GM21390 (cell line): ENCODE measurements around the gene RAB11FIP2.
"Not testable (repeated sequence)": the region's sequence is repeated elsewhere in the genome, so short reads cannot be mapped to it uniquely, and the experiment has no call there.

Experiments used
- ATAC-seq: cut with Tn5 transposase; IDR thresholded peaks from one replicate; pipeline ENCODE4 v1.9.1; 2021; ENCODE audit not compliant: unreplicated experiment

The RAB11FIP2 gene, protein sequence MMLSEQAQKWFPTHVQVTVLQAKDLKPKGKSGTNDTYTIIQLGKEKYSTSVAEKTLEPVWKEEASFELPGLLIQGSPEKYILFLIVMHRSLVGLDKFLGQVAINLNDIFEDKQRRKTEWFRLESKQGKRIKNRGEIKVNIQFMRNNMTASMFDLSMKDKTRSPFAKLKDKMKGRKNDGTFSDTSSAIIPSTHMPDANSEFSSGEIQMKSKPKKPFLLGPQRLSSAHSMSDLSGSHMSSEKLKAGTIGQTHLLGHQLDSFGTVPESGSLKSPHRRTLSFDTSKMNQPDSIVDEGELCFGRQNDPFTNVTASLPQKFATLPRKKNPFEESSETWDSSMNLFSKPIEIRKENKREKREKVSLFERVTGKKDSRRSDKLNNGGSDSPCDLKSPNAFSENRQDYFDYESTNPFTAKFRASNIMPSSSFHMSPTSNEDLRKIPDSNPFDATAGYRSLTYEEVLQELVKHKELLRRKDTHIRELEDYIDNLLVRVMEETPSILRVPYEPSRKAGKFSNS

DNA sequence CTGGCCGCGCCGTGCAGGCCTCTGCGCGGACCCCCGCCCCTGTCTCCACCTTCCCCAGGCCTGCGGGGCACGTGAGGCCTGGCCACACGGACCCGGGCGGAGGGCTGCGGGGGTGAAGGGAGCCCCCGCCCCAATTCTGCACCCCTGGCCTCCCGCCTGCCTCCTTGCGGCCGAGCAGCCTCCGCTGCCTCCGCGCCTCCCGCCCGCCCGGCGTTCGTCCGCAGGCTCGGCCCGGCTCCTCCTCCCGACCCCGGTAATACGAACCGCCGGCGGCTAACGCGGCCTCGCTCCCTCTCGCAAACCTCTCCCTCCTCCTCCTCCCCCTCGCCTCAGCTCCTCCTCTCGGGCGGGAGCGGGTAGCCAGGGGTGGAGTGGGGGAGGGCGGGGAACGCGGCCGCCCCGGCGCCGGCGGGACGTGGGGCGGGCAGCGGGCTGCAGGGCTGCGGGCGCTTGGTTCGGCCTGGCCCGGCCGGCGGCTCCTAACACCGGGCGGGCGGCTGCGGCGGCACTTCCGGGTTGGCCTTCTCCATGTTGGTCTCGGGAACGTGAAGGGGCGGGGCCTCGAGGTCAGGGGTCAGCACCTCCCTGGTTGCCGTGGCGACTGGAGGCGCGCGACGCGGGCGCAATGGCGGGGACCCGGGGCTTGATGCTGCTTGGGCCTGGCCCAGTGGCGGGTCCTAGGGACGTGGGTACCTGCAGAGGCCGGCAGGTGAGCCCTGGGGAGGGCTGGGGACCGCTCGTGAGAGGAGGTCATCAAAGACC is at the start of gene RAB11FIP2:
Gene RAB11FIP2 (minus strand): TSS at position 547 of the 762 bp plus-strand sequence. CDS start 778 bp downstream, outside the sequence.
- peak; percentile 94 for ATAC-seq

DNA sequence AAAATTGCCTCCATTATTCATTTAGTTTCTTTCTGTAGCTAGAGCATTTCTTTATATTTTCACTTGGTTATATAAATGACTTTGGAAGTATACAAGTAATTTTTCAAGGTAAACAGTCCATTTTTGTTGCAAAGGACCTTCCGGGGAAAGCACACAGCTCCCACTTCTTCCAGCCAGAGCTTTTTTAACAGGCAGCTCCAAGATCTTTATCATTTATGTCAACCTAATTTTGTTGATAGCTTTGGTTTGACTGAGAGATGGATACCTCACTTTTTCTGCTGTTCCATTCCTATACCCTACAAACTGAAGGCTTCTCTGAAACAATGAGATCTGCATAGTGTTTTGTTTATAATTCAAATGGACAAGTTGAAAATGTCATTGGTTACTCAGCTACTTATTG is 49.3 kb upstream of the RAB11FIP2 start:
- no peak for ATAC-seq

DNA sequence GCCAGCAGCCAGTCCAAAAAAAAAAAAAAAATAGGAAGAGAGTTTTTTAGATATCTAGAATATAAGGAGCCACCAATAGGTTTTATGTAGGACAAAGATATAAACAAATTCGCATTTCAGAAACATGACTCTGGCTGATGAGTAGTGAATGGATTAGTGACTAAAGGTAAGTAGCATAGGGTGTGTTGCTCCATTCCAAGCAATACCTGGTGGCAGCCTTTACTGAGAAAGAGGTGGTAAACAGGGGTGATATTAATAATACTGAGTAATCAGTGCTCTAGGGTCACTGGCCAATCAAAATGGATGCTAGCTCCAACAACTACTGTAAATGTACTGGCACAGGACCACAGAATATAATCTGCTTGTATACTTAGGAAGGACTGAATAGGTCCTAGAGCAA is 45.5 kb upstream of the RAB11FIP2 start:
- ATAC-seq, result no peak

DNA sequence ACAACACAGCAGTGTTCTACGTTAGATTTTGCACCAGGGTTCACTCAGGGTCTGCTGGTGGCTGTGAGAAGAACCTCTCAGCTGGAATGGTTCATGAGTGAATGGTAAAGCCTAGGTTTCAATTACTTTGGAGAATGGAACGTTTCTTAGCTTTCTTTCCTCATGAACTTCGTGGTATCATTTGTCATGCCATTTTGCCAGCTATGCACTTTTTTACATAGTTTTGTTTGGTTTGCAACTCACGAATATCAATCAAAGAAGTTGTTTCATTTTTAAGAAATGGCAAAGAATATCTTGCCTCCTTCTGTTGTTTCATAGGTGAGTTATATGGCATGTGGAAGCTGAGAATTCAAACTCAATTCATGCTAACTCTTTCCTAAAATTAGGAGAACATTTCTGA is 34.1 kb upstream of the RAB11FIP2 start:
- no peak for ATAC-seq

DNA sequence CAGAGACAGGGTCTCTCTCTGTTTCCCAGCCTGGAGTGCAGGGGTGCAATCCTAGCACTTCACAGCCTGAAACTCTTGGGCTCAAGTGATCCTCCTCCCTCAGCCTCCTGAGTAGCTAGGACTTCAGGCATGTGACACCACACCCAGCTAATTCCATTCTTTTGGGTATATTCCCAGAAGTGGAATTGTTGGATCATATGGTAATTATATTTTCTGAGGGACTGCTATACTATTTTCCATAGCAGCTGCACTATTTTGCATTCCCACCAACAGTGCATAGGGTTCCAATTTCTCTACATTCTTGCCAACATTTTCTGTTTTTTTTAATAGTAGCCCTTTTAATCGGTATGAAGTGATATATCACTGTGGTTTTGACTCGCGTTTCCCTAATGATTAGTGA is 30.0 kb upstream of the RAB11FIP2 start:
- no peak for ATAC-seq

GRCh38 chr10:118072840-118073239 is 26.1 kb upstream of the RAB11FIP2 start:
- no peak for ATAC-seq

GRCh38 chr10:118067389-118067788 is 20.6 kb upstream of the RAB11FIP2 start:
- ATAC-seq, result not testable (repeated sequence)

DNA sequence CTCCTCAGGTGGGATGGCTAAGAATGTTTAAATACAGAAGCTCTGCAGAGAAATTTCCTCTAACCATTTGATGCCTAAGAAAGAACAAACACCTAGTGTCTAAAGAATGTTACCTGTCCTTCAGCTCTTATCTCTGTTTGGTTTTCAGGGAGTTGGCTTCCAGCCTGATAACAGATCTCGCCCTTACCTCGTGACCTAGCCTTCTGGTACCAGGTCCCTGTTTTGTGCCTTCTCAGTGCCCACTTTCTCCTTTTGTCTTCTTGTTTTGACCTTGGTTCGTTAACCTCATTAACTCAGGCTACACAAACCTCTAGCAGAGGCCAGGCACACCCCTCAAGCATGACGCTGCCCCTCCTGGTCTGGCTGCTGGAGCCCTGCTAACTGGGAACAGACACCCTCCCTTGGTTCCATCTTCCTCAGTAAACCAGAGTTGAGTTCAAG is 16.1 kb upstream of the RAB11FIP2 start:
- ATAC-seq, result no peak

- ATAC-seq, result no peak
Measured at GRCh38 chr10:118058371-118058770, 11.6 kb upstream of the RAB11FIP2 start.

DNA sequence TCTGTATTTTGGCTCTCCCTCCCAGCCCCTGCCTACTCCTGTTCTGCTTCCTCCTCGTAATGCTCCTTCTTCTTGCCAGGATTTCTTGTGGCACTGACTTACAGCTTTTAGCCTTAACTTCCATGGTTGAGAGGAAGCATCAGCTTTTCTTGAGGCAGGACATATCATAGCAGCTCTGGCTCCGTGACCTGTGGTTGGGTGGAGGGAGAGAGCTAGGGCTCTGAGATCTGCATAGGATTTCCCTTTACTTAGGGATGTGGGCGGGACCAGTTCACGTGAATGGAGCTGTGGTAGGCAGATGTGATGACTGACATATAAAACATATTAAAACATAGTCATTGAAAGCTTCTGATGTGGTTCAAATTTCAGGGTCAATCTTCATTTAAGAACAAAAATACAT is 10.6 kb upstream of the RAB11FIP2 start:
- ATAC-seq, result no peak

GRCh38 chr10:118054383-118054782 is 7.6 kb upstream of the RAB11FIP2 start:
- no peak for ATAC-seq

- ATAC-seq, result no peak
Measured at GRCh38 chr10:118052816-118053215, 6.1 kb upstream of the RAB11FIP2 start.

- no peak for ATAC-seq
Measured at GRCh38 chr10:118047880-118048279, 1.1 kb upstream of the RAB11FIP2 start.

- peak; percentile 22 for ATAC-seq
Measured at GRCh38 chr10:118047157-118047719, 497 bp upstream of the RAB11FIP2 start.

- ATAC-seq, result no peak
Measured at GRCh38 chr10:118045837-118046394, 825 bp downstream of the RAB11FIP2 start.

DNA sequence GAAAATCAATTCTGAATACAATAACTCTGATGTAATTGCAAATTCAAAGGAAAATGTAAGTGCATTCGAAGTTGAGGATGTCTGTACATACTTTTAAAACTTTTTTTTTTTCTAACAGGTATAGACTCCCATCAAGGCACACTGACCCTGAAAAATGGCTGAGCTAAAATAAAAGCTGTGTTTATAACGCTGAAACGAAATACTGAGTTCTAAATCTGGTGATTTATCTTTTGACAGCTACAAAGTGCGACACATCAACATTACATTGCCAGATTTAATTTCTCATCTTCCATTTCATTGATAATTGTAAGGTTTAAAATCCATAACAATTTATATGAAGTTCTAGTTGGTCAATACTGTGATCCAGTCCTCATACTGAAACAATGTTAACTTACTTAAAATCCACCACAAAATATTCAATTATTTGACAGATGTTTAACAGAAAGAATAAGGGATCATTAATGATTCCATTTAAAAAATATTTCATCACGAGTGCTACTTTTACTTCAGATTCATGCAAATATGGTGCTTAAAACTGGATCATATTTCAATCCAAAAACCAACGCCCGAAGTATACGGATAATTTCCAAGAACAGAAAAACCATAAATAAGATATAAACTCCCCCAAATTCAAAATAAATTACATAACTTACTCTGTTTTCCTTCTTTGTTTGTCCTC is 1.4 kb downstream of the RAB11FIP2 start:
- ATAC-seq, result no peak

- ATAC-seq, result no peak
Measured at GRCh38 chr10:118042827-118043242, 3.9 kb downstream of the RAB11FIP2 start.

DNA sequence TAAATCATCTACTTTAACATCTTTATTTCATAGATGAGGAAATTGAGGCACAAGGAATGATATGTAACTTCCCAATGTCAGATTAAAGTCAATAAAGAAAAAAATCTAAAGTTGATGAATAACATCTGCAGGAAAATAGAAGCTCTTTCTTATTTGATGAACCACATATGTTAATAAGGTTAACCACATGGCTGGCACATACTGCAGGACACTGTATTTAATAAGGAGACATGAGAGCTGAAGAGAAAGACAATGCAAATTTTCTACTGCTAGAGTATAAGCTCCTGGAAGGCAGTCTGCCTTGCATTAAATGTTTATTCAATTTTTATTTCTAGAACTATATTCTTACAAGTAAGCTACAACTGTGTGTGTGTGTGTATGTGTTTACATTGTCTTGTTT is 4.4 kb downstream of the RAB11FIP2 start:
- ATAC-seq, result no peak

GRCh38 chr10:118041316-118041715 is 5.4 kb downstream of the RAB11FIP2 start:
- no peak for ATAC-seq

DNA sequence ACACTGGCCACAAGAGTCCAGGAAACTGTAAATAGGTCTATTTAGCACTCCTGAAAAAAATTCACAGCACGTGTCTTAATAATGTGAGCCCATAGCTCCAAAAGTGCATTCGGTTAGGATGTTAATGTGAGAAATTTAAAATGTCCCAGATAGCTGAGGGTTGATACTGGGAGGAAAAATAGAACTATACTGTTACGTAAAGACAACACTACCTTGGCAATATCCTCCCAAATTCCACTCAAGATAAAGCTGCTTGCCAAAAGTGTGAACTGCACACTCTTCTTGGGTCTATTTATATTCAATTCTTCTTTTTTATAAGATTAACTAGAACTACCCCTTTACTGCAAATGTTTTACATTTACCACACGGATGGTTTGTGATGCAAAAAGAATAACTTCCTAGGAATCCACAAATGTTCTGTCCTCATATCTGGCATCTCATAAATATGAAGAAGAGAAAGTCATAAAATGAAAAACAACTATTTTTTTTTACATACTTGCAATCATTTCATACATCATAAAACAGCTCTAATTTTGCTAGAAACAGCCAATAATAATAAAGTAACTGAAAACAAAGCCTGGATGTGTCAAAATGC is 10.4 kb downstream of the RAB11FIP2 start:
- ATAC-seq, result no peak
